KMS-11 (cell line): ENCODE results near the gene GBGT1.

Source experiments
- H2AFZ ChIP-seq: fragments of 200-600 bp; sonication (generic); 2 replicates; pipeline ENCODE4 v1.6.1; 2016; ENCODE audit warnings: antibody characterized with exemption, mixed run types, low read depth
- H3K27ac ChIP-seq: fragments of 200-600 bp; sonication (generic); 2 replicates; pipeline ENCODE4 v1.6.1; 2016; ENCODE audit warnings: mild to moderate bottlenecking, mixed run types
- H3K27me3 ChIP-seq: fragments of 200-600 bp; sonication (generic); 2 replicates; pipeline ENCODE4 v1.6.1; 2017; ENCODE audit warnings: mild to moderate bottlenecking, low read depth, mixed run types, moderate library complexity; ENCODE audit not compliant: insufficient read depth
- H3K36me3 ChIP-seq: fragments of 200-600 bp; sonication (generic); 2 replicates; pipeline ENCODE4 v1.6.1; 2017; ENCODE audit warnings: mild to moderate bottlenecking, mixed run types; ENCODE audit not compliant: insufficient read depth
- H3K4me1 ChIP-seq: fragments of 200-600 bp; sonication (generic); 2 replicates; pipeline ENCODE4 v1.6.1; 2016; ENCODE audit warnings: mild to moderate bottlenecking, low read depth, mixed run types; ENCODE audit not compliant: poor library complexity, severe bottlenecking
- H3K4me2 ChIP-seq: fragments of 200-600 bp; sonication (generic); 2 replicates; pipeline ENCODE4 v1.7.0; 2016; ENCODE audit warnings: mild to moderate bottlenecking, mixed run types
- H3K4me3 ChIP-seq: fragments of 200-600 bp; sonication (generic); IDR thresholded peaks from 2 replicates; pipeline ENCODE4 v1.6.1; 2017; ENCODE audit warnings: low read depth, low read length, mixed read lengths; ENCODE audit not compliant: insufficient read depth
- H3K79me2 ChIP-seq: fragments of 200-600 bp; sonication (generic); 2 replicates; pipeline ENCODE4 v1.6.1; 2016; ENCODE audit warnings: low read depth, mixed run types; ENCODE audit not compliant: insufficient read depth
- H3K9ac ChIP-seq: fragments of 200-600 bp; sonication (generic); 2 replicates; pipeline ENCODE4 v1.6.1; 2016; ENCODE audit warnings: mild to moderate bottlenecking, mixed run types
- H4K20me1 ChIP-seq: fragments of 200-600 bp; sonication (generic); 2 replicates; pipeline ENCODE4 v1.6.1; 2016; ENCODE audit warnings: mild to moderate bottlenecking, mixed run types; ENCODE audit not compliant: insufficient read depth
- TF ChIP-seq, protein P1 (sequence below): fragments of 200-600 bp; sonication (generic); conservative IDR thresholded peaks from 2 replicates; pipeline ENCODE4 v1.6.1; 2017; ENCODE audit warnings: low read depth, mild to moderate bottlenecking, antibody characterized with exemption, low read length, moderate library complexity, mixed read lengths

Gene GBGT1

DNA sequence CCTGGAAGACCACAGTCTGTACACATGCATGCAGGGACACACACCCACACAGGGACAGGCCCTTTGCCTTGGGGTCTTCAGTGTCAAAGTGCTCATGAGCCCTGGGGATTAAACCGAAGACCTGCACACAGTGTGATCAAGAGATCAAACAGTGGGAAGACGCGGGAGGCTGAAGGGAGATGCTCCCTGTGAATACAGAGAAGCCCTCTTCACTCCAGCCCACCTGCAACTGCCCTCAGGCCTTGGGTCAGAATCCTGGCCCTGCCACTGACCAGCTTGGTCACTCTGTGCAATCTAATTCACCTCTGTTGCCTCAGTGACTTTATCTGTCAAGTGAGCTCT is 45.6 kb downstream of the GBGT1 start:
- no peak overlapping the region for H3K4me2 ChIP-seq
- no peaks in the 10 kb centered on the region for H3K27me3 ChIP-seq
- H3K9ac ChIP-seq = no peak overlapping the region
- TF ChIP-seq, protein P1, sequence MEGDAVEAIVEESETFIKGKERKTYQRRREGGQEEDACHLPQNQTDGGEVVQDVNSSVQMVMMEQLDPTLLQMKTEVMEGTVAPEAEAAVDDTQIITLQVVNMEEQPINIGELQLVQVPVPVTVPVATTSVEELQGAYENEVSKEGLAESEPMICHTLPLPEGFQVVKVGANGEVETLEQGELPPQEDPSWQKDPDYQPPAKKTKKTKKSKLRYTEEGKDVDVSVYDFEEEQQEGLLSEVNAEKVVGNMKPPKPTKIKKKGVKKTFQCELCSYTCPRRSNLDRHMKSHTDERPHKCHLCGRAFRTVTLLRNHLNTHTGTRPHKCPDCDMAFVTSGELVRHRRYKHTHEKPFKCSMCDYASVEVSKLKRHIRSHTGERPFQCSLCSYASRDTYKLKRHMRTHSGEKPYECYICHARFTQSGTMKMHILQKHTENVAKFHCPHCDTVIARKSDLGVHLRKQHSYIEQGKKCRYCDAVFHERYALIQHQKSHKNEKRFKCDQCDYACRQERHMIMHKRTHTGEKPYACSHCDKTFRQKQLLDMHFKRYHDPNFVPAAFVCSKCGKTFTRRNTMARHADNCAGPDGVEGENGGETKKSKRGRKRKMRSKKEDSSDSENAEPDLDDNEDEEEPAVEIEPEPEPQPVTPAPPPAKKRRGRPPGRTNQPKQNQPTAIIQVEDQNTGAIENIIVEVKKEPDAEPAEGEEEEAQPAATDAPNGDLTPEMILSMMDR = no peak
- no peak overlapping the region for H3K27ac ChIP-seq
- H2AFZ ChIP-seq = no peak overlapping the region
- H3K4me1 ChIP-seq = peaks cover 5% of the 10 kb centered on the region
- no peaks in the 10 kb centered on the region for H3K36me3 ChIP-seq
- H3K4me3 ChIP-seq = no peak overlapping the region
- H3K79me2 ChIP-seq = no peaks in the 10 kb centered on the region
- H4K20me1 ChIP-seq = no peaks in the 10 kb centered on the region

DNA sequence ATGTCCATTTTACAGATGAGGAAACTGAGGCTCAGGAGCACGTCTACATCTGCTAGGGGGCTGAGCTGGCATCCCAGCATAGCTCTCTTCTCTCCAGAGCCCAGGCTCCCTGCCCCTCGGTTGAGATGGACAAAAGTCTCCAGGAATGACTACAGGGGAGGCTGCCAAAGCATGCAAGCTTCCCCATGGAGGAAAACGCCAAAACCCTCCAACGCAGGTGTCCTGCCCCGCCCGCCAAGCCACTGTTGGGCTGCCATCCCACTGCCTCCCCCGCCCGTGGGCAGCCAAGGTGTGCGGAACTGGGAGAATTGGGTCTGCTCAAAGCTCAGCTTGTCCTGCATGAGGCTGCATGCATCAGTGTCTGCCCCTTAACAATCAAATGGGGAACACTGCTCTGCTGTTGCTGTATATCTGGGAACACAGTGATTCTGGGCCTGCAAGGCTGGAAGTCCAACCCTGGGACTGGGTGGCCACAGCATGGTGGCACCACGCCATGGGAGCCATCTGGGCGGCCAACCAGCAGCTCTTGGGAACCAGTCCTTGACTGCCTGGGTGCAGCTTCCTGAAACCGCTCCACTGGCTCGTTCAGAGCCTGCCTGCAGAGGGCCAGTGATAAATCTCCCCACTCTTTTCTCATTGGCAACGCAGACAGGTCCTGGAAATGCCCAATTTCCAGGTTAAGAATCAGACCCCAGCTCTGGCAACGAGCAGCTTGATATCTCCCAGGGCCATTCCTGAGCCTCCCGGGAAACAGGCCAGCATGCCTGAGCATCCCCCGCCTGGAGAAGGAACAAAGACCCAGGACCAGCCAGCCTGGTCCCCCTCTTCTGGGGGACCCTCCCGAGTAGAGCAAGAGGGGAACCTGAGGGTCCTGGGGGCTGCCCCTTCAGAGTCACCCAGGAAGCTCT is 46.2 kb downstream of the GBGT1 start:
- TF ChIP-seq, protein P1 = no peak
- Histone ChIP-seq H3K4me3 (no peak overlapping the region), H3K79me2 (no peaks in the 10 kb centered on the region), H3K4me1 (peaks cover 5% of the 10 kb centered on the region), H3K27me3 (no peaks in the 10 kb centered on the region), H4K20me1 (no peaks in the 10 kb centered on the region), H3K27ac (no peak overlapping the region), H3K9ac (no peak overlapping the region), H3K4me2 (no peak overlapping the region), H3K36me3 (no peaks in the 10 kb centered on the region), H2AFZ (no peak overlapping the region)

DNA sequence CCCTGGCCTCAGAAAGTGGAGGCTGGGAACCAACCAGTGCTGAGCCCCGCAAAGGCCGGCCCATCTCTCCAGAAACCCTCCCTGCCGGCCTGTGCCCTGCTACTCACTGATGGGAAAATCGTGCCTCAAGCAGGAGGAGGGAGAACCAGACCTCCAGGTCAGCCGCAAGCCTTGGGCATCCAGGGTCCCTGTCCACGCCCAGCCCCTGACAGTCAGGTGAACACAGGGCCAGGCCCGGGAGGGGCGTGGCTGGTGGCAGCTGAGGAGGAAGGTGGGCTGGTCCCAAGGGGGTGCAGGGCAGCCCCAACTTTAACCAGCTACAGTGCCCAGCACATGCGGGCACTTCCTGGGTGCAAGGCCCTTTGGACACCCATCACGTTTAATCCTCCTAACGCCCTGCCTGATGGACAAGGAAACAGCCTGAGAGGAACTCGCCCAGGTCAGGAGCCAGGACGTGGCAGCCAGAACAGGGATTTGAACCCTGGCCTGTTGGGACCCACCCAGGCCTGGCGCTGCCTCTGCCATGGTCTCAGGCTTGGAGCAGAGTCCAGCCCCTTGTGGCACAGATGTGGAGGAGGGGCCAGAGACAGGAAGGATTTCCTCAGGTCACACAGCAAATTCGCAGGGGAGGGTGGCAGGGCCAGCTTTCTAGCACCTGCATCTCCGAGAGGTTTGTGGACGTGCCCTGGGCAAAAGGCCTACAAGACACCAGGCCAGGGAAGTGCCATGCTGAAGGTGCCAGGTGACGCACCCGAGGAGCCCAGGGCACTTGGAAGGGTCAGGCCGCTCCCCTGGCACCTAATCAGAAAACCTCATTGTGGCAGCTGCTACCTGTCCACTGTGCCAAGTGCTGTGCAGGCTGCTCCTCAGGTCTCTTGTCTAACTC is 47.1 kb downstream of the GBGT1 start:
- Histone ChIP-seq H3K4me2 (no peak overlapping the region), H3K79me2 (no peaks in the 10 kb centered on the region), H3K9ac (no peak overlapping the region), H3K27ac (no peak overlapping the region), H3K4me3 (no peak overlapping the region), H4K20me1 (no peaks in the 10 kb centered on the region), H2AFZ (no peak overlapping the region), H3K4me1 (peaks cover 3% of the 10 kb centered on the region), H3K36me3 (no peaks in the 10 kb centered on the region), H3K27me3 (no peaks in the 10 kb centered on the region)
- TF ChIP-seq, protein P1 = no peak

DNA sequence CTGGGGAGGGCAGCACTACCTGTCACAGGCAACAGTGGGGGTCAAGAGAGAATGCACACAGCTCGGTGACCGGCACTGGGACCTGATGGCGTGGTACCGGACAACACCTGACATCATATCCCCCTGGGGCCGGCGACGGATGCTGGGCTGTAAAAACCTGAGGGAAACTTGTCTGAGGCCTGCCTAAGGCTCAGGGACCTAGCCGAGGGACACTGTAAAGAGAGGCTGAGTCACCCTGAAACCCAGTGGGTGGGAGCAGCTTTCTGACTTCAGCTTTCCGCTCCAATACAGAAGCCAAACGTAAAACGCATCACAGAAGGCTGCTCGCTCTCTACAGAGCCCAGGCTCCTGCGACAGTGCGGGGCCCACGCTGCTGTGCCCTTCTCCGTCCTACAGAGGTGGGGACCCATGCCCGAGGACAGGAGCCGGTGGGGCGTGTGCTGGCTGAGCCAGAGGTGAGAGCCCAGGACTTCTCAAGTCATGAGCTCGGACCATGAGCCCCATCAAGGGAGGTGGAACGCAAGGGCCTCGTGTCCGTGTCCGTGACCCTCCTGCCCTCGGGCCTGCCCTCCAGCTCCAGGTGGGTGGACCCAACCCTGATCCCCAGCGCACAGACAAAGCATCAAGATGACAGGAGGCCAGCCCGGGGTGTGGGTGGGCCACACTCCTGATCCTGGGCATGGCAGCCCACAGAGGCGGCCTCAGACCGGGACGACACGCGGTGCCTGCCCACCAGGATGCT is 47.9 kb downstream of the GBGT1 start:
- no peaks in the 10 kb centered on the region for H4K20me1 ChIP-seq
- no peaks in the 10 kb centered on the region for H3K4me1 ChIP-seq
- H3K27me3 ChIP-seq = no peaks in the 10 kb centered on the region
- no peaks in the 10 kb centered on the region for H3K79me2 ChIP-seq
- no peak overlapping the region for H2AFZ ChIP-seq
- TF ChIP-seq, protein P1 = no peak
- H3K4me2 ChIP-seq = no peak overlapping the region
- H3K9ac ChIP-seq = no peak overlapping the region
- no peaks in the 10 kb centered on the region for H3K36me3 ChIP-seq
- H3K27ac ChIP-seq = no peak overlapping the region
- H3K4me3 ChIP-seq = no peak overlapping the region
